Effector memory CD4-positive, alpha-beta T cell (primary cell): ENCODE results near the gene SBNO2.

Experiments
- DNase-seq, 3 donors: peaks; one replicate each; pipeline ENCODE4 v3.0.0-alpha.2; 2020
- H3K27ac ChIP-seq: 2 replicates; pipeline ENCODE4 v1.7.0; 2013; ENCODE audit warnings: mild to moderate bottlenecking, low read length, moderate library complexity; ENCODE audit not compliant: insufficient read depth, poor library complexity, severe bottlenecking
- H3K27me3 ChIP-seq: replicated peaks from 2 replicates; pipeline ENCODE4 v1.7.0; 2013; ENCODE audit warnings: mild to moderate bottlenecking, low read length; ENCODE audit not compliant: insufficient read depth, control insufficient read depth, poor library complexity, severe bottlenecking
- H3K36me3 ChIP-seq: 2 replicates; pipeline ENCODE4 v1.7.0; 2013; ENCODE audit warnings: mild to moderate bottlenecking, low read length, moderate library complexity; ENCODE audit not compliant: control insufficient read depth, insufficient read depth
- H3K4me1 ChIP-seq: 2 replicates; pipeline ENCODE4 v1.7.0; 2013; ENCODE audit warnings: low read length, mild to moderate bottlenecking; ENCODE audit not compliant: control insufficient read depth, insufficient read depth, poor library complexity, severe bottlenecking
- H3K4me3 ChIP-seq: 2 replicates; pipeline ENCODE4 v1.7.0; 2013; ENCODE audit warnings: low read length, low read depth, mild to moderate bottlenecking; ENCODE audit not compliant: insufficient read depth, poor library complexity, severe bottlenecking
- H3K9me3 ChIP-seq: 2 replicates; pipeline ENCODE4 v1.7.0; 2013; ENCODE audit warnings: mild to moderate bottlenecking, low read length, moderate library complexity; ENCODE audit not compliant: control insufficient read depth

Gene SBNO2

GRCh38 chr19:1074544-1075283 lies 99.4 kb downstream of the SBNO2 start:
- H3K4me3 ChIP-seq, result peak overlapping the region; percentile 22
- H3K36me3 ChIP-seq, result peaks cover 60% of the 10 kb centered on the region
- H3K4me1 ChIP-seq, result peaks cover 78% of the 10 kb centered on the region
- H3K27ac ChIP-seq, result peak overlapping the region; percentile 92
- no peaks in the 10 kb centered on the region for H3K9me3 ChIP-seq
- no peaks in the 10 kb centered on the region for H3K27me3 ChIP-seq
- peak; percentile 90 to 95 (median 93) for DNase-seq

GRCh38 chr19:1073956-1074517 lies 100.0 kb downstream of the SBNO2 start:
- Histone ChIP-seq H3K4me3 (peak overlapping the region; percentile 11), H3K36me3 (peaks cover 53% of the 10 kb centered on the region), H3K27ac (peak overlapping the region; percentile 52), H3K27me3 (no peaks in the 10 kb centered on the region), H3K4me1 (peaks cover 80% of the 10 kb centered on the region), H3K9me3 (no peaks in the 10 kb centered on the region)
- DNase-seq, result no peak

- H3K4me3 ChIP-seq, result no peak overlapping the region
- peak overlapping the region; percentile 52 for H3K27ac ChIP-seq
- DNase-seq, result no peak
- peaks cover 53% of the 10 kb centered on the region for H3K36me3 ChIP-seq
- H3K9me3 ChIP-seq, result no peaks in the 10 kb centered on the region
- H3K27me3 ChIP-seq, result no peaks in the 10 kb centered on the region
- peaks cover 84% of the 10 kb centered on the region for H3K4me1 ChIP-seq
Measured at GRCh38 chr19:1073063-1073955, 100.8 kb downstream of the SBNO2 start.

- H3K27me3 ChIP-seq, result no peaks in the 10 kb centered on the region
- DNase-seq, result no peak
- peak overlapping the region; percentile 50 for H3K27ac ChIP-seq
- H3K9me3 ChIP-seq, result no peaks in the 10 kb centered on the region
- peaks cover 51% of the 10 kb centered on the region for H3K36me3 ChIP-seq
- H3K4me1 ChIP-seq, result peaks cover 88% of the 10 kb centered on the region
- H3K4me3 ChIP-seq, result no peak overlapping the region
Measured at GRCh38 chr19:1072371-1073015, 101.6 kb downstream of the SBNO2 start.

GRCh38 chr19:1070931-1071791 lies 102.9 kb downstream of the SBNO2 start:
- Histone ChIP-seq H3K4me1 (peaks cover 83% of the 10 kb centered on the region), H3K27ac (peak overlapping the region; percentile 41), H3K4me3 (no peak overlapping the region), H3K36me3 (peaks cover 49% of the 10 kb centered on the region), H3K9me3 (no peaks in the 10 kb centered on the region), H3K27me3 (no peaks in the 10 kb centered on the region)
- DNase-seq, result no peak

- H3K27ac ChIP-seq, result peak overlapping the region; percentile 16
- peaks cover 43% of the 10 kb centered on the region for H3K36me3 ChIP-seq
Measured at GRCh38 chr19:1070576-1070930, 103.5 kb downstream of the SBNO2 start.

GRCh38 chr19:1069009-1069779 lies 104.9 kb downstream of the SBNO2 start:
- Histone ChIP-seq H3K9me3 (no peaks in the 10 kb centered on the region), H3K27ac (peak overlapping the region; percentile 98), H3K4me3 (peak overlapping the region; percentile 94), H3K27me3 (no peaks in the 10 kb centered on the region), H3K36me3 (peaks cover 32% of the 10 kb centered on the region), H3K4me1 (peaks cover 84% of the 10 kb centered on the region)
- DNase-seq, result peak; percentile 62 to 73 (median 69)

More at GRCh38 chr19:1070576-1070930, 103.5 kb downstream of the SBNO2 start:
- Histone ChIP-seq H3K9me3 (no peaks in the 10 kb centered on the region), H3K4me1 (peaks cover 83% of the 10 kb centered on the region), H3K27me3 (no peaks in the 10 kb centered on the region), H3K4me3 (no peak overlapping the region)
- no peak for DNase-seq

GRCh38 chr19:1068009-1069001 lies 105.8 kb downstream of the SBNO2 start:
- H3K27me3 ChIP-seq, result no peaks in the 10 kb centered on the region
- H3K4me3 ChIP-seq, result peak overlapping the region; percentile 94
- no peaks in the 10 kb centered on the region for H3K9me3 ChIP-seq
- peak in 2 of 3 donors; percentile 51 to 52 for DNase-seq
- peaks cover 79% of the 10 kb centered on the region for H3K4me1 ChIP-seq
- H3K36me3 ChIP-seq, result peaks cover 23% of the 10 kb centered on the region
- peak overlapping the region; percentile 98 for H3K27ac ChIP-seq
